Breast epithelium (tissue), 4 donors: ENCODE results near the gene CELSR3. TPM values are rescaled to one million over a fixed set of nuclear protein-coding genes. Genes with fewer than 3 reads are reported as not detected.
A peak's percentile ranks its signal among the peaks of the same experiment; 100 is the strongest.

ENCODE experiments used
- DNase-seq, 2 donors: peaks; one replicate each; pipeline ENCODE4 v3.0.0-alpha.2; 2019; ENCODE audit warnings: low spot score in 2 of 2
- H3K27ac ChIP-seq, 2 donors: fragments of 200-600 bp; sonication (generic) in 1 of 2; one replicate each; pipeline ENCODE4 v1.5.1; 2016 to 2019; ENCODE audit warnings: mild to moderate bottlenecking in 1 of 2
- H3K27me3 ChIP-seq, 2 donors: fragments of 200-600 bp; sonication (generic) in 1 of 2; one replicate each; pipeline versions ENCODE4 v1.5.1 to v1.6.0; 2017 to 2019; ENCODE audit warnings: control low read depth in 1 of 2, mild to moderate bottlenecking in 1 of 2
- H3K36me3 ChIP-seq: fragments of 200-600 bp; one replicate; pipeline ENCODE4 v1.5.1; 2019
- H3K4me1 ChIP-seq, 2 donors: fragments of 200-600 bp; sonication (generic); one replicate each; pipeline ENCODE4 v1.5.1; 2016 to 2019; ENCODE audit warnings: control low read depth in 1 of 2
- H3K4me3 ChIP-seq, 3 donors: fragments of 200-600 bp; sonication (generic); 1 replicate in 2 of 3; 2 replicates in 1 of 3; pipeline ENCODE4 v1.5.1; 2016 to 2019; ENCODE audit warnings: mild to moderate bottlenecking in 3 of 3, moderate library complexity in 2 of 3
- H3K9me3 ChIP-seq, 2 donors: fragments of 200-600 bp; sonication (generic) in 1 of 2; one replicate each; pipeline ENCODE4 v1.5.1; 2016 to 2019; ENCODE audit warnings: control low read depth in 1 of 2
- POLR2A ChIP-seq: fragments of 450-650 bp; IDR thresholded peaks from one replicate; pipeline ENCODE4 v1.6.1; 2016; ENCODE audit warnings: antibody characterized with exemption, mild to moderate bottlenecking, moderate library complexity
- POLR2AphosphoS5 ChIP-seq, 3 donors: sonication (generic); formaldehyde crosslinking; IDR thresholded peaks; one replicate each; pipeline ENCODE4 v1.6.1; 2017; ENCODE audit warnings: antibody characterized with exemption in 3 of 3
- intact Hi-C: fragments of 100-400 bp; cut with DNase I; formaldehyde crosslinking; loops from one replicate; pipeline ENCODE4 v1.15.1; 2023; ENCODE audit warnings: low total_unique reads
- total RNA-seq, 3 donors: library from RNA; depleted of rRNA; stranded (reverse); fragments of >200 nt; gene quantifications; one replicate each; pipeline ENCODE4 v1.1.0, GENCODE V29; 2016
- TF ChIP-seq, protein P1 (sequence below), 3 donors: fragments of 450-650 bp; IDR thresholded peaks; one replicate each; pipeline ENCODE4 v1.5.1; 2016 to 2017; ENCODE audit warnings: antibody characterized with exemption in 3 of 3, mild to moderate bottlenecking in 3 of 3, moderate library complexity in 3 of 3

CELSR3 gene
- total RNA-seq, 3 donors from 2014 or later, result 0.88 to 1.3 (median 1.1) TPM

DNA sequence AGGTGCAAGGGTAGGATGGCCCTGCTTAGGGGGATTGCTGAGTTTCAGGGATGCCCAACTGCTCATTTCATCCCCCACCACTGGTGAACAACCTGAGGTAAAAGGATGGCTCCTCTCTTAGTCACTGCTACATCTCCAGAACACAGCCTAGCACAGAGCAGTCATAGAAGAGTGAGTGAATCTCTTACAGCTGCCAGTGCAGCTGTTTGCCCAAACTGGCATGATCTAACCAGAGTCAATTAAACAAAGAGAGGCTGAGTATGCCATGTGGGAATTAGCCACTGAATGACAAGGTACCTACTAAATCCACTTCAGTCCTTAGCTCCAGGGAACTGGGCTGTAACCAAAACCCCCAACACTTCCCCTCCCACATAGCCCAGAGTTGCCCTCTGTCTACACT lies 29.9 kb upstream of the CELSR3 start:
- Histone ChIP-seq H3K27me3 (no peaks in the 10 kb centered on the region), H3K9me3 (no peaks in the 10 kb centered on the region), H3K4me1 (peaks cover 0 to 13% of the 10 kb centered on the region in 2 donors), H3K27ac (peak overlapping the region; percentile 62 to 82), H3K4me3 (peak overlapping the region in 2 of 3 donors; percentile 55 to 67), H3K36me3 (peaks cover 8% of the 10 kb centered on the region)
- no peak for TF ChIP-seq POLR2AphosphoS5 (IDR thresholded peaks at IDR 0.05)
- TF ChIP-seq POLR2A, result no peak
- TF ChIP-seq, protein P1, sequence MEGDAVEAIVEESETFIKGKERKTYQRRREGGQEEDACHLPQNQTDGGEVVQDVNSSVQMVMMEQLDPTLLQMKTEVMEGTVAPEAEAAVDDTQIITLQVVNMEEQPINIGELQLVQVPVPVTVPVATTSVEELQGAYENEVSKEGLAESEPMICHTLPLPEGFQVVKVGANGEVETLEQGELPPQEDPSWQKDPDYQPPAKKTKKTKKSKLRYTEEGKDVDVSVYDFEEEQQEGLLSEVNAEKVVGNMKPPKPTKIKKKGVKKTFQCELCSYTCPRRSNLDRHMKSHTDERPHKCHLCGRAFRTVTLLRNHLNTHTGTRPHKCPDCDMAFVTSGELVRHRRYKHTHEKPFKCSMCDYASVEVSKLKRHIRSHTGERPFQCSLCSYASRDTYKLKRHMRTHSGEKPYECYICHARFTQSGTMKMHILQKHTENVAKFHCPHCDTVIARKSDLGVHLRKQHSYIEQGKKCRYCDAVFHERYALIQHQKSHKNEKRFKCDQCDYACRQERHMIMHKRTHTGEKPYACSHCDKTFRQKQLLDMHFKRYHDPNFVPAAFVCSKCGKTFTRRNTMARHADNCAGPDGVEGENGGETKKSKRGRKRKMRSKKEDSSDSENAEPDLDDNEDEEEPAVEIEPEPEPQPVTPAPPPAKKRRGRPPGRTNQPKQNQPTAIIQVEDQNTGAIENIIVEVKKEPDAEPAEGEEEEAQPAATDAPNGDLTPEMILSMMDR (IDR thresholded peaks at IDR 0.05), result no peak
- no peak for DNase-seq
- intact Hi-C loops, result no loop called here

- intact Hi-C loops, result no loop called here
- H3K36me3 ChIP-seq, result peaks cover 11% of the 10 kb centered on the region
- H3K4me1 ChIP-seq, result peaks cover 0 to 15% of the 10 kb centered on the region in 2 donors
- no peaks in the 10 kb centered on the region for H3K27me3 ChIP-seq
- H3K4me3 ChIP-seq, result no peak overlapping the region
- H3K9me3 ChIP-seq, result no peaks in the 10 kb centered on the region
- no peak for DNase-seq
- TF ChIP-seq POLR2A, result no peak
- TF ChIP-seq, protein P1 (IDR thresholded peaks at IDR 0.05), result no peak
- TF ChIP-seq POLR2AphosphoS5 (IDR thresholded peaks at IDR 0.05), result no peak
- peak overlapping the region in 1 of 2 donors; percentile 59 for H3K27ac ChIP-seq
Observed at GRCh38 chr3:48690846-48691458, 28.3 kb upstream of the CELSR3 start.

DNA sequence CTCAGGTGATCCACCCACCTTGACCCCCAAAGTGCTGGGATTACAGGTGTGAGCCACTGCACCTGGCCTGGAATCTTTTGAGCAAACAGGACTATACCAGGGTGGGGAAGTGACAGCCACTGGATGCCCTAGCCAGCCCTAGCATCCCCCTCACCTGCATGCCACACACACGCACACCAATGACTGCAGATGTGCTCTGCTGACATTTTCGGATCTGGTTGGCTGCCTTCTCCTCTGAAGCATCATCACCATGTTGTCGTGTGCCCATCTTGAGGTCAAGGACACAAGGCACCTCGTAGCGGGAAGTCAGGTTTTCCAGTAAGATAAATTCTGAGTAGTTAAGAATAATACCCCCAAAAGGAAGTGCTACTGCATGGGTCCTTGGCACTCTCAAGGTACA lies 26.7 kb upstream of the CELSR3 start:
- Histone ChIP-seq H3K36me3 (peaks cover 11% of the 10 kb centered on the region), H3K27me3 (no peaks in the 10 kb centered on the region), H3K27ac (peak overlapping the region; percentile 19 to 21), H3K9me3 (no peaks in the 10 kb centered on the region), H3K4me1 (peaks cover 0 to 17% of the 10 kb centered on the region in 2 donors), H3K4me3 (no peak overlapping the region)
- TF ChIP-seq POLR2A (no peak), POLR2AphosphoS5 (IDR thresholded peaks at IDR 0.05) (no peak)
- TF ChIP-seq, protein P1 (IDR thresholded peaks at IDR 0.05), result no peak
- intact Hi-C loops, result no loop called here
- no peak for DNase-seq

DNA sequence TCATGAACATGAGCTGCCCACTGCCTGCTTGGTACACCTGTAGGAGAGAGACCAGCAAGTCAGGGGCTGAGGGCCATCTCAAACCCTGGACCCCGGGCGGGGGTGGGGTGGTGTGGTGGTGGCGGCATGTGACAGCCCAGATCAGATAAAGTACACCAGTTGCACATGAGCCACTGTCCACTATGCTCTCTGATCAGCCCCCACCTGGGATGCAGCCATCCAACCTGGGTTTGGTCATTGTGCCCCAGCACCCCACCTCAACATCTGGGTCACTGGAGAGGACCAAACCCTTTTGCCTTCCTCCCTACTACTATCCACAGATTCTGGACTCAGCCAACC lies 26.0 kb upstream of the CELSR3 start:
- no peaks in the 10 kb centered on the region for H3K27me3 ChIP-seq
- TF ChIP-seq POLR2AphosphoS5 (IDR thresholded peaks at IDR 0.05) (no peak), POLR2A (no peak)
- TF ChIP-seq, protein P1 (IDR thresholded peaks at IDR 0.05), result no peak
- no peaks in the 10 kb centered on the region for H3K9me3 ChIP-seq
- no peak for DNase-seq
- H3K4me1 ChIP-seq, result peaks cover under 1 to 19% of the 10 kb centered on the region in 2 donors
- intact Hi-C loops, result no loop called here
- peaks cover 11% of the 10 kb centered on the region for H3K36me3 ChIP-seq
- H3K27ac ChIP-seq, result peak overlapping the region in 1 of 2 donors; percentile 19
- H3K4me3 ChIP-seq, result no peak overlapping the region

GRCh38 chr3:48688032-48688736 lies 25.5 kb upstream of the CELSR3 start:
- no peaks in the 10 kb centered on the region for H3K9me3 ChIP-seq
- H3K27me3 ChIP-seq, result no peaks in the 10 kb centered on the region
- no peak for DNase-seq
- TF ChIP-seq POLR2AphosphoS5 (IDR thresholded peaks at IDR 0.05) (no peak), POLR2A (no peak)
- TF ChIP-seq, protein P1 (IDR thresholded peaks at IDR 0.05), result no peak
- intact Hi-C loops, result no loop called here
- no peak overlapping the region for H3K4me3 ChIP-seq
- H3K27ac ChIP-seq, result peak overlapping the region in 1 of 2 donors; percentile 19
- H3K36me3 ChIP-seq, result peaks cover 11% of the 10 kb centered on the region
- peaks cover 5 to 25% of the 10 kb centered on the region in 2 donors for H3K4me1 ChIP-seq
